Measurements from ENCODE around the gene ABHD5.

ABHD5 gene

GRCh38 chr3:43727930-43728329 lies 37.2 kb downstream of the ABHD5 start:
- DNase-seq: no peak

- DNase-seq: no peak
Observed at GRCh38 chr3:43728476-43728875, 37.7 kb downstream of the ABHD5 start.

- no peak for DNase-seq
Observed at GRCh38 chr3:43728947-43729346, 38.2 kb downstream of the ABHD5 start.

- DNase-seq: no peak
Observed at GRCh38 chr3:43729707-43730414, 39.1 kb downstream of the ABHD5 start.

GRCh38 chr3:43732747-43733425 lies 42.1 kb downstream of the ABHD5 start:
- no peak for DNase-seq

GRCh38 chr3:43733459-43734384 lies 43.0 kb downstream of the ABHD5 start:
- no peak for DNase-seq

GRCh38 chr3:43734685-43735084 lies 43.9 kb downstream of the ABHD5 start:
- no peak for DNase-seq

GRCh38 chr3:43735618-43736017 lies 44.9 kb downstream of the ABHD5 start:
- DNase-seq: no peak

GRCh38 chr3:43736558-43737440 lies 46.1 kb downstream of the ABHD5 start:
- DNase-seq: no peak

- no peak for DNase-seq
Observed at GRCh38 chr3:43738305-43738704, 47.6 kb downstream of the ABHD5 start.

- no peak for DNase-seq
Observed at GRCh38 chr3:43742920-43743319, 52.2 kb downstream of the ABHD5 start.

GRCh38 chr3:43747641-43748040 lies 56.9 kb downstream of the ABHD5 start:
- DNase-seq: no peak

GRCh38 chr3:43748179-43748578 lies 57.4 kb downstream of the ABHD5 start:
- DNase-seq: no peak

GRCh38 chr3:43748645-43749044 lies 57.9 kb downstream of the ABHD5 start:
- no peak for DNase-seq

GRCh38 chr3:43752905-43753304 lies 62.2 kb downstream of the ABHD5 start:
- DNase-seq: no peak

GRCh38 chr3:43753741-43754715 lies 63.3 kb downstream of the ABHD5 start:
- no peak for DNase-seq

- DNase-seq: no peak
Observed at GRCh38 chr3:43755516-43756200, 64.9 kb downstream of the ABHD5 start.

GRCh38 chr3:43757666-43758321 lies 67.1 kb downstream of the ABHD5 start:
- no peak for DNase-seq

GRCh38 chr3:43758592-43759225 lies 68.0 kb downstream of the ABHD5 start:
- no peak for DNase-seq

Data from activated CD4-positive, alpha-beta T cell treated with anti-CD3 and anti-CD28 coated beads, Interleukin-2, amount 50 U/mL, for 16 hours (primary cell).